Keratinocyte (primary cell): ENCODE results near the gene RPS15A. TPM values are rescaled to one million over a fixed set of nuclear protein-coding genes. Genes with fewer than 3 reads are reported as not detected.
"Not testable (repeated sequence)": the region's sequence is repeated elsewhere in the genome, so short reads cannot be mapped to it uniquely, and the experiment has no call there.

ENCODE experiments used
- DNase-seq: peaks from one replicate; pipeline ENCODE4 v3.0.0-alpha.2; 2011; ENCODE audit warnings: low read depth, missing footprints, low spot score
- FAIRE-seq: peaks from 2 replicates; lab custom pipeline; 2011; peaks lifted over from hg19 to GRCh38; lab: Jason Lieb, UNC
- H2AFZ ChIP-seq: 2 replicates; pipeline ENCODE4 v1.6.0; 2012; ENCODE audit warnings: low read length, control low read depth, inconsistent platforms; ENCODE audit not compliant: control insufficient read depth
- H3K27ac ChIP-seq: 2 replicates; pipeline ENCODE4 v1.5.1; 2011; ENCODE audit warnings: low read length; ENCODE audit not compliant: control insufficient read depth, insufficient read depth
- H3K27me3 ChIP-seq: 3 replicates; pipeline ENCODE4 v1.6.0; 2011; ENCODE audit warnings: low read length; ENCODE audit not compliant: control insufficient read depth, insufficient read depth; ENCODE audit errors: extremely low read depth
- H3K36me3 ChIP-seq, 2 experiments: 2 replicates in 1 of 2; 3 replicates in 1 of 2; pipeline ENCODE4 v1.5.1; 2011; ENCODE audit warnings: low read length in 2 of 2, mild to moderate bottlenecking in 1 of 2; ENCODE audit not compliant: control insufficient read depth in 2 of 2, insufficient read depth in 2 of 2; ENCODE audit errors: extremely low read depth in 1 of 2
- H3K4me1 ChIP-seq: 3 replicates; pipeline ENCODE4 v1.5.1; 2011; ENCODE audit warnings: low read length; ENCODE audit not compliant: control insufficient read depth, insufficient read depth; ENCODE audit errors: extremely low read depth
- H3K4me2 ChIP-seq: 3 replicates; pipeline ENCODE4 v1.6.0; 2011; ENCODE audit warnings: low read depth, low read length; ENCODE audit not compliant: control insufficient read depth, insufficient read depth; ENCODE audit errors: extremely low read depth
- H3K4me3 ChIP-seq, 3 experiments: fragments of 200-600 bp in 1 of 3; sonication (generic) in 1 of 3; 2 replicates in 2 of 3; 3 replicates in 1 of 3; pipeline ENCODE4 v1.5.1; 2011 to 2016; ENCODE audit warnings: low read length in 3 of 3, mild to moderate bottlenecking in 3 of 3, control low read depth in 2 of 3, inconsistent platforms in 1 of 3, low read depth in 1 of 3, mixed read lengths in 1 of 3, mixed run types in 1 of 3, moderate library complexity in 1 of 3; ENCODE audit not compliant: control insufficient read depth in 2 of 3, insufficient read depth in 2 of 3; ENCODE audit errors: extremely low read depth in 1 of 3
- H3K79me2 ChIP-seq: 2 replicates; pipeline ENCODE4 v1.6.0; 2012; ENCODE audit warnings: low read length; ENCODE audit not compliant: control insufficient read depth, insufficient read depth
- H3K9ac ChIP-seq: 3 replicates; pipeline ENCODE4 v1.6.0; 2011; ENCODE audit warnings: low read length; ENCODE audit not compliant: control insufficient read depth, insufficient read depth; ENCODE audit errors: extremely low read depth
- H3K9me1 ChIP-seq: 3 replicates; pipeline ENCODE4 v1.6.0; 2011; ENCODE audit warnings: low read length; ENCODE audit not compliant: control insufficient read depth, insufficient read depth; ENCODE audit errors: extremely low read depth
- H3K9me3 ChIP-seq: 2 replicates; pipeline ENCODE4 v1.5.1; 2012; ENCODE audit warnings: low read depth, low read length; ENCODE audit not compliant: control insufficient read depth
- H4K20me1 ChIP-seq: 3 replicates; pipeline ENCODE4 v1.6.0; 2011; ENCODE audit warnings: low read length; ENCODE audit not compliant: control insufficient read depth, insufficient read depth; ENCODE audit errors: extremely low read depth
- dilution Hi-C: fragments of 300-500 bp; cut with MboI; formaldehyde crosslinking; loops from one replicate; pipeline ENCODE4 v1.7.0; 2020; ENCODE audit warnings: low sequenced_read_pairs; ENCODE audit not compliant: extremely low pct_ligation_motif_present
- polyA plus RNA-seq, 5 experiments: library from polyadenylated mRNA; depleted of rRNA in 3 of 5; stranded (reverse) in 3 of 5; stranded (forward) in 1 of 5; unstranded in 1 of 5; fragments of >200 nt; gene quantifications; 1 replicate in 1 of 5; 2 replicates in 3 of 5; 3 replicates in 1 of 5; pipeline versions ENCODE4 v1.2.1 to v1.2.3, GENCODE V29; 2011 to 2012; ENCODE audit warnings: missing spikeins in 2 of 5, low read depth in 1 of 5, low replicate concordance in 1 of 5
- TF ChIP-seq, protein P1 (sequence below), 3 experiments: IDR thresholded peaks in 1 of 3; conservative IDR thresholded peaks in 1 of 3; optimal IDR thresholded peaks in 1 of 3; 2 replicates in 2 of 3; 3 replicates in 1 of 3; pipeline versions ENCODE3 to v1.5.1; 2011; ENCODE audit warnings: low read length in 3 of 3, mild to moderate bottlenecking in 3 of 3, moderate library complexity in 2 of 3, control low read depth in 1 of 3, inconsistent platforms in 1 of 3; ENCODE audit not compliant: insufficient read depth in 2 of 3; ENCODE audit errors: extremely low read depth in 1 of 3

RPS15A gene
- polyA plus RNA-seq, 1 donor (not counting 4 experiments of a cell fraction or from before 2014, with no cell fraction given): 4,116 TPM

DNA sequence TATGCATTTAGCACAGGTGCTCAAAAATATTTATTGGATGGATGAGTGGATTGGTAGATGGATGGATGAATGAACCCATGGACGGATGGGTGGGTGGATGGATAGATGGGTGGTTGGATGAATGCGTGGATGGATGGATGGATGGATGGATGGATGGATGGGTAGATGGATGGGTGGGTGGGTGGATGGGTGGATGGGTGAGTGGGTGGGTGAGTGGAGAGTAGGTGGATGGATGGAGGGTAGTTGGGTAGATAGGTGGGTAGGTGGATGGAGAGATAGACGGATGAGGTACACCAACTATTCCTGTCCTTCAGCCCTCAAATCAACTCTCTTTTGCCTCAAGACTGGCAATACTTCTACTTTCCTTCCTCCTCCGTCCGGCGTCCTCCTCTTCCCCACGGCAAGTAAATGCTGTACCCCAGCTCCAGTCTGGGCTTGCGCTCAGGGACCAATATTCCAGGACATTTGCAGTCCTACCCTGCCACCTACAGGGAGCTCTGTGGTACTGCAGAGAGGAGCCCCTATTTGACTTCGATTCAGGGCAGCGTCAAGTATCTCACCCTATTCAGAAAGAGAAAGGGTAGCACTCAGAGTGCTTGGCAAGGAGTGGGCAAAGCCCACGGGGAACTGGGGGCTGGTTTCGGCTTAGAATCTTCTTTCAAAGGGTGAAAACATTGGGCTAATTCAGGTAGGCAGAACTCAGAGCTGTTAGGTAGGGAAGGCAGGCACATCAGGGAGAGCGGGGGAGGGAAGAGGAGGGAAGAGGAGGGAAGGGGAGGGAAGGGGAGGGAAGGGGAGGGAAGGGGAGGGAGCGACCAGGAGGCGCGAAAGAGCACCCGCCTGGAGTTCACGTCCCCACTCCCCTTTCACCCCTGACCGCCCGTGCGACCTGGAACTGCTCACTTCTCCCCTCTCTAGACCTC is 30.3 kb downstream of the RPS15A start:
- H3K4me1 ChIP-seq, DNase-seq, H3K4me3 ChIP-seq, H3K36me3 ChIP-seq, H3K4me2 ChIP-seq, H4K20me1 ChIP-seq, H3K27ac ChIP-seq, H2AFZ ChIP-seq, H3K79me2 ChIP-seq, H3K27me3 ChIP-seq, dilution Hi-C loops, H3K9me3 ChIP-seq, H3K9me1 ChIP-seq, H3K9ac ChIP-seq: not testable (repeated sequence)
- peak; percentile 32 for FAIRE-seq
- TF ChIP-seq, protein P1, sequence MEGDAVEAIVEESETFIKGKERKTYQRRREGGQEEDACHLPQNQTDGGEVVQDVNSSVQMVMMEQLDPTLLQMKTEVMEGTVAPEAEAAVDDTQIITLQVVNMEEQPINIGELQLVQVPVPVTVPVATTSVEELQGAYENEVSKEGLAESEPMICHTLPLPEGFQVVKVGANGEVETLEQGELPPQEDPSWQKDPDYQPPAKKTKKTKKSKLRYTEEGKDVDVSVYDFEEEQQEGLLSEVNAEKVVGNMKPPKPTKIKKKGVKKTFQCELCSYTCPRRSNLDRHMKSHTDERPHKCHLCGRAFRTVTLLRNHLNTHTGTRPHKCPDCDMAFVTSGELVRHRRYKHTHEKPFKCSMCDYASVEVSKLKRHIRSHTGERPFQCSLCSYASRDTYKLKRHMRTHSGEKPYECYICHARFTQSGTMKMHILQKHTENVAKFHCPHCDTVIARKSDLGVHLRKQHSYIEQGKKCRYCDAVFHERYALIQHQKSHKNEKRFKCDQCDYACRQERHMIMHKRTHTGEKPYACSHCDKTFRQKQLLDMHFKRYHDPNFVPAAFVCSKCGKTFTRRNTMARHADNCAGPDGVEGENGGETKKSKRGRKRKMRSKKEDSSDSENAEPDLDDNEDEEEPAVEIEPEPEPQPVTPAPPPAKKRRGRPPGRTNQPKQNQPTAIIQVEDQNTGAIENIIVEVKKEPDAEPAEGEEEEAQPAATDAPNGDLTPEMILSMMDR (optimal IDR thresholded peaks at IDR 0.05 in 1 of 3, IDR thresholded peaks at IDR 0.05 in 1 of 3, conservative IDR thresholded peaks at IDR 0.05 in 1 of 3; ENCODE audit: extremely low read depth in 1 of 3, insufficient read depth in 2 of 3, low read length in 3 of 3): peak; percentile 31 to 47 (median 43)

DNA sequence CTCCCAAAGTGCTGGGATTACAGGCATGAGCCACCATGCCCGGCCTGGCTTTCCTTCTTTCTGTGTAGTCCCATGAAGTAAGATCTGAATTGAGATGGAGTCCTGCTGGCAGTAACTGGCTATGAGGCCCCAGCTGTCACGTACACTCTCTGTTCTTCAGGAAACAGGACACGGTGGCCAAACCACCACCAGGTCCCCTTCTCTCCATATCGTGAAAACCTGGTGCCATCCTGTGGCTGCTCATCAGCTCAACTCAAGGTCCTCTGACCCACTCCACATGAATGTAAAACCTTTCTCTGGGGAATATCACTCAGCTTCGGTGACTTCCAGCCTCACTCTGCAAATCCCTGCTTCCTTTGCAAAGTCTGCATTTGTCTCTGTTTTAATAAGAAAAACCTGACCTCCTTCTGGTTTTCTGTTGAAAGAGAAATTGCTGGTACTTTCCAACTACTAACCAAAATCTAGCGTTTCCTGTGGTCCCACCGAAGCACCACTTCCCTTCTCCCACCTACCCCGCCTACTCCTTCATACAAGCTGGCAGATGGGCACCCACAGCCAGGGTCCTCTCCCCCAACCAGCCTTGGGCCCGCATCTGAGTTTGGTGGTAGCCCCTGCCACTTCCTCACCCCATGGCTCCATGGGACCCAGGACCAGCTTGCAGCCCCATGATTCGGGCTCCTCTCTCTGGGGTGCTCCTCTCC is 32.0 kb downstream of the RPS15A start:
- H3K36me3 ChIP-seq, H2AFZ ChIP-seq, H3K9ac ChIP-seq, H3K9me3 ChIP-seq, DNase-seq, H4K20me1 ChIP-seq, H3K4me1 ChIP-seq, H3K4me2 ChIP-seq, H3K27me3 ChIP-seq, H3K27ac ChIP-seq, H3K9me1 ChIP-seq, H3K79me2 ChIP-seq, dilution Hi-C loops, H3K4me3 ChIP-seq, FAIRE-seq: not testable (repeated sequence)

DNA sequence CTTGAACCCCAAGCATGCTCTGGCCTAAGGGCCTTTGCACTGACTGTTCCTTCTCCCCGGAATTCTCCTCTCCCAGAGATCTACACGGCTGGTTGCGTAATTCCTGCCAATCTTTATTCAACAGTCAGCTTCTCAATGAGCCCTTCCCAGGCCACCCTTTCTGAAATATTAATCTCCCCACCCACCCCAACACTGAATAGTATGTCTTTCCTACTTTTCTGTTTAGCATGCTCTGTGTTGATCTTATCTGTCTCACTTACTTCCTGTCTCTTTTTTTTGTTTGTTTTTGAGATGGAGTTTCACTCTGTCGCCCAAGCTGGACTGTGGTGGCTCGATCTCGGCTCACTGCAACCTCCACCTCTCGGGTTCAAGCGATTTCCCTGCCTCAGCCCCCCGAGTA is 33.5 kb downstream of the RPS15A start:
- FAIRE-seq, H3K9me1 ChIP-seq, H3K36me3 ChIP-seq, H3K4me2 ChIP-seq, H3K27me3 ChIP-seq, DNase-seq, dilution Hi-C loops, H3K79me2 ChIP-seq, H3K9me3 ChIP-seq, H3K9ac ChIP-seq, H3K4me1 ChIP-seq, H3K27ac ChIP-seq, H2AFZ ChIP-seq, H4K20me1 ChIP-seq, H3K4me3 ChIP-seq: not testable (repeated sequence)

DNA sequence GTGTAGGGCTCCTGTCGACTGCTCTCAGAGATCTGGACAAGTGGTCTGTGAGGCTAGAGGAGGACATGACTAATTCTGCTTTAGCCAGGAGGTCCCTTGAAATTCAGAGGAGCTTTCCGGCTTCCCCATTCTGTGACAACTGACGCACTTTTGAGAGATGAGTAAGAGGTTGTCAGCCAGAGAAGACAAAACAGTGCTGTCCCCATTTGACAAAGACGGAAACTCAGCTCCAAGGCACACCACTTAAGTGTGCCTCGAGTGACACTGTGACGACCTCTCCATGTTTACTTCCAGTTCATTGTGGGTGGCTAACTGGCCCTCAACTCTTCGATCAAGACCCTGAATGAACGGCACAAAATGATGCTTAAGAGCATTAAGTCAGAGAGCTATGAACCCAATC is 47.3 kb downstream of the RPS15A start:
- FAIRE-seq, dilution Hi-C loops: not testable (repeated sequence)

More for the DNA sequence above, 47.3 kb downstream of the RPS15A start:
- H2AFZ ChIP-seq, H3K36me3 ChIP-seq, H4K20me1 ChIP-seq, H3K27me3 ChIP-seq, H3K4me1 ChIP-seq, H3K4me2 ChIP-seq, H3K9me1 ChIP-seq, H3K4me3 ChIP-seq, H3K9ac ChIP-seq, H3K79me2 ChIP-seq, DNase-seq, H3K27ac ChIP-seq, H3K9me3 ChIP-seq: not testable (repeated sequence)
